Measurements from ENCODE around the gene SEMA3F. TPM values are rescaled to one million over a fixed set of nuclear protein-coding genes. Genes with fewer than 3 reads are reported as not detected.

SEMA3F gene
- total and polyA plus RNA-seq, 8 donors = 26.0 to 56.2 (median 46.7) TPM

DNA sequence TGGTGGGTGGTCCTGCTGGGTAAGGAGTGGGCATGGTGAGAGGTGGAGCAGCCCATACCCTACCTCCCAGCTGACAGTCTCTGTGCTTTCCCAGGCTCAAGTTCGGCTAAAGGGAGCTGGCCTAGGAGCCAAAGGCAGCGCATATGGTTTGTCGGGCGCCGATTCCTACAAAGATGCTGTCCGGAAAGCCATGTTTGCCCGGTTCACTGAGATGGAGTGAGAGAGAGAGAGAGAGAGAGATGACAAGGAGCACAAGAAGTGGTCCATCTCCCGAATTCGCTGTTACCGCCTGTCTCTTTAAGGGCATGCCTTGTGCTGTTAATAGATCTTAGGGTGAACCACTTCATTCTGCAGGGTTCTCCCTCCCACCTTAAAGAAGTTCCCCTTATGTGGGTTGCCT, 36.9 kb upstream of the SEMA3F start:
- Histone ChIP-seq H3K27ac (no peak overlapping the region), H3K27me3 (no peaks in the 10 kb centered on the region), H3K9me3 (no peaks in the 10 kb centered on the region), H3K36me3 (peaks cover 12 to 91% of the 10 kb centered on the region in 2 donors), H3K4me3 (no peak overlapping the region), H3K4me1 (peaks cover 0 to 3% of the 10 kb centered on the region in 2 donors)
- TF ChIP-seq CTCF (IDR thresholded peaks at IDR 0.05) = no peak
- DNase-seq (no peak), ATAC-seq (no peak)
- intact Hi-C loops (cut with DNase I) = no loop called here

DNA sequence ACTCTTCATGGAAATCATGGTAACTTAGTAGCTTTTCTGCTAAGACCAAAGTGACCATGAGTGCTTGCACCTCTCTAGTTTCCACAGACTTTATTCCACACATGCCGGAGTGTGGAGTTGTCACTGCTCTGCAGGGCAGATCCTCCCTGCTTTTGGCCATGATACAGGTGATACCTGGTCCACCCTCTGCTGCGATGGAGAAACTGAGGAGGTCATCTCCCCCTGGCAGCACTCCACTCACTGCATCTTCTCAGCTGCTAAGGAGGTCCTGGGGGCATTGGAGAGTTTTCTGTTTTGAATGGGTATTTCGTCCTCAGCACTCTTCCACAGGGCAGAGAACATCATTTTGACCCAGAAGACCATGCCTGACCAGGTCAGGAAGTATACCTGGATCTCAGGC, 35.3 kb upstream of the SEMA3F start:
- no peak overlapping the region for H3K27ac ChIP-seq
- H3K36me3 ChIP-seq = peaks cover 8 to 75% of the 10 kb centered on the region in 2 donors
- no peak for TF ChIP-seq CTCF (IDR thresholded peaks at IDR 0.05)
- peak in 1 of 4 donors; percentile 24 for DNase-seq
- H3K4me1 ChIP-seq = peaks cover 8 to 12% of the 10 kb centered on the region in 2 donors
- intact Hi-C loops (cut with DNase I) = no loop called here
- no peaks in the 10 kb centered on the region for H3K9me3 ChIP-seq
- no peak overlapping the region for H3K4me3 ChIP-seq
- no peaks in the 10 kb centered on the region for H3K27me3 ChIP-seq
- ATAC-seq = no peak

- Histone ChIP-seq H3K9me3 (no peaks in the 10 kb centered on the region), H3K27ac (no peak overlapping the region), H3K36me3 (peaks cover 8 to 68% of the 10 kb centered on the region in 2 donors), H3K27me3 (no peaks in the 10 kb centered on the region), H3K4me3 (no peak overlapping the region), H3K4me1 (peaks cover 10 to 14% of the 10 kb centered on the region in 2 donors)
- TF ChIP-seq CTCF (IDR thresholded peaks at IDR 0.05) = no peak
- intact Hi-C loops (cut with DNase I) = no loop called here
- peak in 2 of 4 donors; percentile 24 to 32 for DNase-seq
- no peak for ATAC-seq
Measured at GRCh38 chr3:50120364-50121071, 34.6 kb upstream of the SEMA3F start.

GRCh38 chr3:50121072-50122032, 33.8 kb upstream of the SEMA3F start:
- peak; percentile 81 to 88 for TF ChIP-seq CTCF (IDR thresholded peaks at IDR 0.05)
- intact Hi-C loops (cut with DNase I) = no loop called here
- H3K4me3 ChIP-seq = no peak overlapping the region
- DNase-seq (peak; percentile 75 to 88 (median 78)), ATAC-seq (peak; percentile 86)
- H3K4me1 ChIP-seq = peaks cover 10 to 14% of the 10 kb centered on the region in 2 donors
- no peaks in the 10 kb centered on the region for H3K9me3 ChIP-seq
- H3K36me3 ChIP-seq = peaks cover 8 to 60% of the 10 kb centered on the region in 2 donors
- H3K27ac ChIP-seq = no peak overlapping the region
- no peaks in the 10 kb centered on the region for H3K27me3 ChIP-seq

DNA sequence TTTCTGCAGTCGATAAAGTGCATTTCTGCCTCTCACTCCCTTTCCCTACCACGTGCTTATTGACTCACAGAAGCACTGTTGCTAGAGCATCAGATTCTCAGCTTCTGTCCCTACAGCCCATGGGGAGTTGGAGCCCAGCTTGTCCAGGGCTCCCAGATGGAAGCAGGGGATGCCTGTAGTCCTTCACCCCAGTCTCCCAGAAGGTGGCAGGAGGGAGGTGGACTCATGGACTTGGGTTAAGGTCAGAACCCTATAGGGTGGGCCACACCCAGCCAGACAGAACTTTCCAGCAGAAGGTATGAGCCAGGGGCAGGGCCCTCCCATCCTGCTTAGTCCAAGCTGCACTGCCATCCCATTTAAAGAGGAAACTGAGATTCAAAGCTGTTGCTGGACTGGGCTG, 33.1 kb upstream of the SEMA3F start:
- intact Hi-C loops (cut with DNase I) = no loop called here
- TF ChIP-seq CTCF (IDR thresholded peaks at IDR 0.05) = no peak
- ATAC-seq = no peak
- H3K4me1 ChIP-seq = peaks cover 10 to 14% of the 10 kb centered on the region in 2 donors
- no peaks in the 10 kb centered on the region for H3K9me3 ChIP-seq
- no peak overlapping the region for H3K27ac ChIP-seq
- H3K27me3 ChIP-seq = no peaks in the 10 kb centered on the region
- peak in 1 of 4 donors; percentile 19 for DNase-seq
- peaks cover 6 to 53% of the 10 kb centered on the region in 2 donors for H3K36me3 ChIP-seq
- no peak overlapping the region for H3K4me3 ChIP-seq

Data from left lung (tissue), 10 donors.